H9 (cell line): Measurements from ENCODE around the gene NTMT1. TPM values are rescaled to one million over a fixed set of nuclear protein-coding genes. Genes with fewer than 3 reads are reported as not detected.

Experiments
- DNase-seq: peaks from one replicate; pipeline ENCODE4 v3.0.0-alpha.2; 2017
- H2AFZ ChIP-seq: one replicate; pipeline ENCODE4 v1.6.1; 2013; ENCODE audit warnings: mild to moderate bottlenecking, low read length, control low read depth, moderate library complexity
- H2AK5ac ChIP-seq: 2 replicates; pipeline ENCODE4 v1.6.1; 2013; ENCODE audit warnings: low read length, control low read depth, mixed read lengths; ENCODE audit not compliant: insufficient read length
- H2BK120ac ChIP-seq: one replicate; pipeline ENCODE4 v1.6.1; 2013; ENCODE audit warnings: low read depth, mild to moderate bottlenecking, low read length, control low read depth, inconsistent platforms; ENCODE audit not compliant: poor library complexity, severe bottlenecking
- H2BK12ac ChIP-seq: 2 replicates; pipeline ENCODE4 v1.6.1; 2013; ENCODE audit warnings: low read length, control low read depth, mixed read lengths, low read depth; ENCODE audit not compliant: insufficient read length
- H2BK15ac ChIP-seq: 2 replicates; pipeline ENCODE4 v1.6.1; 2013; ENCODE audit warnings: low read depth, low read length, control low read depth
- H2BK20ac ChIP-seq: one replicate; pipeline ENCODE4 v1.6.1; 2013; ENCODE audit warnings: low read depth, mild to moderate bottlenecking, low read length, control low read depth, inconsistent platforms; ENCODE audit not compliant: poor library complexity, severe bottlenecking
- H2BK5ac ChIP-seq: 2 replicates; pipeline ENCODE4 v1.6.1; 2013; ENCODE audit warnings: low read length, control low read depth, mixed read lengths; ENCODE audit not compliant: insufficient read length
- H3K14ac ChIP-seq: 2 replicates; pipeline ENCODE4 v1.6.1; 2013; ENCODE audit warnings: low read length, control low read depth; ENCODE audit not compliant: insufficient read depth
- H3K18ac ChIP-seq: 2 replicates; pipeline ENCODE4 v1.6.1; 2013; ENCODE audit warnings: low read depth, mild to moderate bottlenecking, mixed read lengths, low read length, control low read depth; ENCODE audit not compliant: insufficient read length
- H3K23ac ChIP-seq: 2 replicates; pipeline ENCODE4 v1.6.1; 2013; ENCODE audit warnings: low read length, control low read depth, mixed read lengths, low read depth; ENCODE audit not compliant: insufficient read length
- H3K23me2 ChIP-seq: 2 replicates; pipeline ENCODE4 v1.6.1; 2013; ENCODE audit warnings: low read depth, mild to moderate bottlenecking, mixed read lengths, low read length, control low read depth; ENCODE audit not compliant: insufficient read length, poor library complexity, severe bottlenecking
- H3K27ac ChIP-seq: 2 replicates; pipeline ENCODE4 v1.5.1; 2013; ENCODE audit warnings: low read length, control low read depth, mixed read lengths, low read depth; ENCODE audit not compliant: insufficient read length
- H3K27me3 ChIP-seq: 2 replicates; pipeline ENCODE4 v1.6.1; 2013; ENCODE audit warnings: low read length, control low read depth, inconsistent platforms; ENCODE audit not compliant: insufficient read depth
- H3K4ac ChIP-seq: 2 replicates; pipeline ENCODE4 v1.6.1; 2013; ENCODE audit warnings: low read depth, mild to moderate bottlenecking, control low read depth, inconsistent platforms, low read length, moderate library complexity
- H3K4me1 ChIP-seq: 2 replicates; pipeline ENCODE4 v1.6.1; 2013; ENCODE audit warnings: low read length, control low read depth, inconsistent platforms; ENCODE audit not compliant: insufficient read depth
- H3K4me2 ChIP-seq: 2 replicates; pipeline ENCODE4 v1.6.1; 2013; ENCODE audit warnings: low read length, control low read depth, mixed read lengths; ENCODE audit not compliant: insufficient read length, insufficient read depth
- H3K56ac ChIP-seq: 2 replicates; pipeline ENCODE4 v1.6.1; 2013; ENCODE audit warnings: low read depth, mild to moderate bottlenecking, mixed read lengths, low read length, control low read depth; ENCODE audit not compliant: insufficient read length
- H3K79me1 ChIP-seq: 2 replicates; pipeline ENCODE4 v1.6.1; 2013; ENCODE audit warnings: low read depth, mild to moderate bottlenecking, moderate library complexity, low read length, control low read depth, inconsistent platforms; ENCODE audit not compliant: insufficient read depth, poor library complexity, severe bottlenecking
- H3K79me2 ChIP-seq: 2 replicates; pipeline ENCODE4 v1.6.1; 2013; ENCODE audit warnings: low read length, control low read depth, inconsistent platforms; ENCODE audit not compliant: insufficient read depth
- H3K9ac ChIP-seq: 2 replicates; pipeline ENCODE4 v1.6.1; 2013; ENCODE audit warnings: low read length, control low read depth, mixed read lengths; ENCODE audit not compliant: insufficient read length; ENCODE audit errors: extremely low read depth
- H3K9me3 ChIP-seq: one replicate; pipeline ENCODE4 v1.6.1; 2013; ENCODE audit warnings: low read depth, low read length, inconsistent platforms; ENCODE audit not compliant: control insufficient read depth
- H3T11ph ChIP-seq: one replicate; pipeline ENCODE4 v1.6.1; 2013; ENCODE audit warnings: mild to moderate bottlenecking, low read length, control low read depth, inconsistent platforms
- H4K20me1 ChIP-seq: one replicate; pipeline ENCODE4 v1.6.1; 2013; ENCODE audit not compliant: control insufficient read depth, insufficient read length, insufficient read depth
- H4K5ac ChIP-seq: 2 replicates; pipeline ENCODE4 v1.6.1; 2013; ENCODE audit warnings: low read depth, mild to moderate bottlenecking, mixed read lengths, low read length, control low read depth; ENCODE audit not compliant: insufficient read length
- H4K8ac ChIP-seq: replicated peaks from 2 replicates; pipeline ENCODE4 v1.6.1; 2013; ENCODE audit warnings: low read length, control low read depth, mixed read lengths, low read depth; ENCODE audit not compliant: insufficient read length
- H4K91ac ChIP-seq: 2 replicates; pipeline ENCODE4 v1.6.1; 2013; ENCODE audit warnings: low read depth, mild to moderate bottlenecking, moderate library complexity, mixed read lengths, low read length, control low read depth; ENCODE audit not compliant: insufficient read length
- H3K27ac Mint-ChIP-seq, 3 experiments: 2 replicates in 2 of 3; 3 replicates in 1 of 3; pipeline ENCODE4 v1.8.0; 2020 to 2021; ENCODE audit warnings: mixed read lengths in 3 of 3, mild to moderate bottlenecking in 1 of 3, moderate library complexity in 1 of 3
- H3K27me3 Mint-ChIP-seq: 2 replicates; pipeline ENCODE4 v1.8.0; 2021; ENCODE audit warnings: low read depth, mild to moderate bottlenecking, moderate library complexity, mixed read lengths
- H3K36me3 Mint-ChIP-seq, 3 experiments: 2 replicates in 2 of 3; 3 replicates in 1 of 3; pipeline ENCODE4 v1.8.0; 2020 to 2021; ENCODE audit warnings: low read depth in 3 of 3, mixed read lengths in 3 of 3; ENCODE audit not compliant: insufficient read depth in 1 of 3
- H3K4me1 Mint-ChIP-seq, 2 experiments: 2 replicates each; pipeline ENCODE4 v1.8.0; 2020; ENCODE audit warnings: mixed read lengths in 2 of 2
- H3K4me3 Mint-ChIP-seq, 2 experiments: 2 replicates in 1 of 2; 3 replicates in 1 of 2; pipeline ENCODE4 v1.8.0; 2020 to 2021; ENCODE audit warnings: mild to moderate bottlenecking in 2 of 2, mixed read lengths in 2 of 2, moderate library complexity in 1 of 2
- H3K9me3 Mint-ChIP-seq, 2 experiments: 2 replicates in 1 of 2; 3 replicates in 1 of 2; pipeline ENCODE4 v1.8.0; 2020; ENCODE audit warnings: mild to moderate bottlenecking in 2 of 2, mixed read lengths in 2 of 2, moderate library complexity in 1 of 2
- WGBS: extraction: QIAGEN DNeasy Blood & Tissue Kit; methylation state at CpG from one replicate; pipeline ENCODE4 v1.1.7; 2013; ENCODE audit warnings: missing lambda C conversion rate, low lambda C conversion rate, mixed read lengths; ENCODE audit not compliant: insufficient read length; ENCODE audit errors: extremely low coverage; 5-methylcytosine and 5-hydroxymethylcytosine counted together
- total RNA-seq: library from RNA; stranded (reverse); gene quantifications from 2 replicates; pipeline ENCODE4 v1.2.1, GENCODE V29; 2021
- TF ChIP-seq, protein P1 (sequence below): fragments of 200-600 bp; sonication (generic); conservative IDR thresholded peaks from 3 replicates; pipeline ENCODE4 v1.8.0; 2021; ENCODE audit warnings: antibody characterized with exemption, mild to moderate bottlenecking

NTMT1 gene
- total RNA-seq, 1 experiment from 2014 or later: 57.9 TPM

GRCh38 chr9:129594632-129595031 lies 31.3 kb upstream of the NTMT1 start:
- Histone ChIP-seq H3K27me3 (peaks cover 4% of the 10 kb centered on the region; the same call in 1 of the 2 replicates), H3K4me2 (no peak overlapping the region)
- WGBS: no CpG with 5 or more reads among the region's 7 CpGs

More at GRCh38 chr9:129594632-129595031, 31.3 kb upstream of the NTMT1 start:
- Histone ChIP-seq H4K20me1 (no peaks in the 10 kb centered on the region), H3K14ac (no peak overlapping the region), H2AK5ac (no peak overlapping the region), H3K18ac (no peak overlapping the region), H3K9ac (no peak overlapping the region), H3K4ac (no peak overlapping the region), H2BK12ac (no peak overlapping the region), H3K23ac (no peak overlapping the region), H2BK5ac (no peak overlapping the region), H4K8ac (no peak overlapping the region), H4K5ac (no peak overlapping the region), H3K23me2 (peaks cover 12% of the 10 kb centered on the region), H3K27ac (no peak overlapping the region), H2AFZ (no peak overlapping the region), H2BK15ac (no peak overlapping the region), H2BK20ac (no peak overlapping the region), H3K4me1 (peaks cover 9% of the 10 kb centered on the region; the same call in 1 of the 2 replicates), H3K79me1 (no peaks in the 10 kb centered on the region), H4K91ac (no peak overlapping the region), H3T11ph (no peak overlapping the region), H3K56ac (no peak overlapping the region), H3K79me2 (no peaks in the 10 kb centered on the region), H3K9me3 (no peaks in the 10 kb centered on the region), H2BK120ac (no peak overlapping the region)
- H3K36me3 Mint-ChIP-seq: no peaks in the 10 kb centered on the region; a peak in 1 of 7 replicates
- H3K9me3 Mint-ChIP-seq: peaks cover 0 to 2% of the 10 kb centered on the region in 2 experiments; a peak in 1 of 5 replicates
- H3K4me3 Mint-ChIP-seq: no peak overlapping the region
- TF ChIP-seq, protein P1, sequence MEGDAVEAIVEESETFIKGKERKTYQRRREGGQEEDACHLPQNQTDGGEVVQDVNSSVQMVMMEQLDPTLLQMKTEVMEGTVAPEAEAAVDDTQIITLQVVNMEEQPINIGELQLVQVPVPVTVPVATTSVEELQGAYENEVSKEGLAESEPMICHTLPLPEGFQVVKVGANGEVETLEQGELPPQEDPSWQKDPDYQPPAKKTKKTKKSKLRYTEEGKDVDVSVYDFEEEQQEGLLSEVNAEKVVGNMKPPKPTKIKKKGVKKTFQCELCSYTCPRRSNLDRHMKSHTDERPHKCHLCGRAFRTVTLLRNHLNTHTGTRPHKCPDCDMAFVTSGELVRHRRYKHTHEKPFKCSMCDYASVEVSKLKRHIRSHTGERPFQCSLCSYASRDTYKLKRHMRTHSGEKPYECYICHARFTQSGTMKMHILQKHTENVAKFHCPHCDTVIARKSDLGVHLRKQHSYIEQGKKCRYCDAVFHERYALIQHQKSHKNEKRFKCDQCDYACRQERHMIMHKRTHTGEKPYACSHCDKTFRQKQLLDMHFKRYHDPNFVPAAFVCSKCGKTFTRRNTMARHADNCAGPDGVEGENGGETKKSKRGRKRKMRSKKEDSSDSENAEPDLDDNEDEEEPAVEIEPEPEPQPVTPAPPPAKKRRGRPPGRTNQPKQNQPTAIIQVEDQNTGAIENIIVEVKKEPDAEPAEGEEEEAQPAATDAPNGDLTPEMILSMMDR: no peak
- H3K4me1 Mint-ChIP-seq: peaks cover 45 to 55% of the 10 kb centered on the region in 2 experiments
- H3K27ac Mint-ChIP-seq: no peak overlapping the region
- peaks cover 69% of the 10 kb centered on the region for H3K27me3 Mint-ChIP-seq
- DNase-seq: no peak
